Neuron (in vitro differentiated cells): ENCODE measurements around the gene TPD52L1.
"Not testable (repeated sequence)": the region's sequence is repeated elsewhere in the genome, so short reads cannot be mapped to it uniquely, and the experiment has no call there.

ENCODE experiments used
- H2AFZ ChIP-seq: one replicate; pipeline ENCODE4 v1.6.1; 2013; ENCODE audit warnings: low read depth, mild to moderate bottlenecking, inconsistent platforms, low read length, moderate library complexity
- H3K27me3 ChIP-seq: one replicate; pipeline ENCODE4 v1.6.1; 2013; ENCODE audit warnings: low read length; ENCODE audit not compliant: insufficient read depth
- H3K36me3 ChIP-seq: one replicate; pipeline ENCODE4 v1.6.1; 2013; ENCODE audit warnings: low read length; ENCODE audit not compliant: insufficient read depth
- H3K4me1 ChIP-seq: one replicate; pipeline ENCODE4 v1.6.1; 2013; ENCODE audit warnings: low read length; ENCODE audit not compliant: insufficient read depth
- H3K4me3 ChIP-seq: 2 replicates; pipeline ENCODE4 v1.5.1; 2013; ENCODE audit warnings: mild to moderate bottlenecking, low read length, moderate library complexity
- H3K9me3 ChIP-seq: one replicate; pipeline ENCODE4 v1.6.1; 2013; ENCODE audit warnings: low read length

Gene TPD52L1

DNA sequence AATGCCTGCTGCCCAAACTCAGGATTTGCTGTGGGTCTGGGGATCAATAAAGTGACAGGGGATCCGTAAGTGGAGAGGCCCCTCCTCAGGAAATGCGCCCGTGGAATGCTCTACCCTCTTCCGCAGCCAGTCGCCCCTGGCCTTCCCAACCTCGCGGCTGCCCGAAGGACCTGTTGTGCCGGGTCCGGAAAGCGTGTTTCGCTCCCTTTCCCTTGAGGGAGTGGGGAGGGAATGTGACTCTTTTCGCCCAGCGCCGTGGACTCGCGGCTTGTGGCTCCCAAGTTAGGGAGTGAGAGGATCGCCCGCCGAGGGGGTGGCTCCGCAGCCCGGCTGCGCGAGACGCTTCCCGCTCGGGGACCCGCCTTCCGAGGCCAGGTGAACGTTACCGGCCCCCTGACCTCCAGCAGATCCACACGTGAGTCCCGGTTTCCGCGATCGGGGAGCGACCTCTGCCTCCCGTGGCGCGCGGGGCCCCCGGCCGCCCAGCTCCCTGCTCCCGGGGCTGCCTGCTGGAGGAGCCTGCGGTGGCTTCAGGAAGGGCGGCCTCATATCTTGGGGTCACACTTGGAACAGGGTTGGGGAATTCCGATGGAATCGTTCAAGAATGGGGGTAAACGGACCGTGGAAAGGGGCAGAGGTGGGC is 666 bp downstream of the TPD52L1 start:
- peaks cover 27% of the 10 kb centered on the region for H3K27me3 ChIP-seq
- peak overlapping the region; percentile 43 for H3K4me3 ChIP-seq
- no peaks in the 10 kb centered on the region for H3K36me3 ChIP-seq
- H3K9me3 ChIP-seq, result no peaks in the 10 kb centered on the region
- H2AFZ ChIP-seq, result peak overlapping the region; percentile 75
- peaks cover 12% of the 10 kb centered on the region for H3K4me1 ChIP-seq

DNA sequence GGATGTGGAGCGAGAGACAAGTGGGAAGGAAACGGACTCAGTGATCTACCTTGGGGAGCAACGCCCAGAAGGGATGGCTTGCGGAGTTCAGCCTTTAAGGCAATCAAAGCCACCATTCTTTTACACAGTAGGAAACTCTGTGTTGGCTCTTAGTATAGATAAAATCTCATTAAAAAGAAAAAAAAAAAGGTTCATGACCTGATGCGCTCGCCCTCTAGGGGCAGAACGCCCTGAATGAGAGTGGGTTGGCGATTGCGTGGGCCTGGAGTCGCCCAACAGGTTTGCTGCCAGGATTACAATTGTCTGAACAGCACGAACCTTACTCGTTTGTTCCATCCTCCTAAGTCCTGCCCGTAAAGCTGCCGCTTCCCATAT is 1.2 kb downstream of the TPD52L1 start:
- peak overlapping the region; percentile 75 for H2AFZ ChIP-seq
- H3K9me3 ChIP-seq, result no peaks in the 10 kb centered on the region
- peaks cover 27% of the 10 kb centered on the region for H3K27me3 ChIP-seq
- H3K4me3 ChIP-seq, result no peak overlapping the region
- H3K36me3 ChIP-seq, result no peaks in the 10 kb centered on the region
- H3K4me1 ChIP-seq, result peaks cover 12% of the 10 kb centered on the region

DNA sequence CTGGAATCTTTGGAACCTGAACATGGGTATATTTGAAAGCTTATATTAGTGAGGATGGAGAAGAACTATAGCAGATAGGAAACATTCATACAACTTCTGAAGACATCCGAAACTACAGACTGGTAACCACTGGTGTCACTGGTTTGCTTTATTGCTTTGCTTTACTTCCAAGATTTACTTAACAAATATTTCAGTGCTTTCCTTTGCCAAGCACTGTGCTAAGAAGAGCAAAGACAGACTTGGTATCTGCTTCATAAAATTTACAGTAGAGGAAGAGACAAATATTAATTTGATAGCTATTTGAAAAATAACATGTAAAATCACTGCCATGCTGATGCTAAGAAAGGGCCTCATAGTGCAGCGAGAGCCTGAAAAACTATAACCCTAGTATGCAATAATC is 1.8 kb downstream of the TPD52L1 start:
- Histone ChIP-seq H3K36me3 (no peaks in the 10 kb centered on the region), H3K27me3 (peaks cover 27% of the 10 kb centered on the region), H3K9me3 (no peaks in the 10 kb centered on the region), H3K4me3 (no peak overlapping the region), H3K4me1 (peaks cover 12% of the 10 kb centered on the region), H2AFZ (no peak overlapping the region)

DNA sequence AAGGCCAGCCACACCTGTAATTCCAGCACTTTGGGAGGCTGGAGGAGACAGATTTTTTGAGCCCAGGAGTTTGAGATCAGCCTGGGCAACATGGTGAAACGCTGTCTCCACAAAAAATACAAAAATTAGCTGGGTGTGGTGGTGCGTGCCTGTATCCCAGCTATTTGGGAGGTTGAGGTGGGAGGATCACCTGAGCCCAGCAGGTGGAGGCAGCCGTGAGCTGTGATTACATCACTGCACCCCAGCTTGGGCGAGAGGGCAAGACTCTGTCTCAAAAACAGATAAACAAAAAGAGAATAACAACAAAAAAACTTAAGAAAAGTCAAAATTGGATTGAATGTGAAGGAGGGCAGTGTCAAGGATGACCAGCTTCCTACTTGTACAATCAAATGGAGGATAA is 2.9 kb downstream of the TPD52L1 start:
- Histone ChIP-seq H2AFZ (no peak overlapping the region), H3K4me1 (peaks cover 12% of the 10 kb centered on the region), H3K4me3 (no peak overlapping the region), H3K27me3 (peaks cover 27% of the 10 kb centered on the region), H3K36me3 (no peaks in the 10 kb centered on the region), H3K9me3 (no peaks in the 10 kb centered on the region)

DNA sequence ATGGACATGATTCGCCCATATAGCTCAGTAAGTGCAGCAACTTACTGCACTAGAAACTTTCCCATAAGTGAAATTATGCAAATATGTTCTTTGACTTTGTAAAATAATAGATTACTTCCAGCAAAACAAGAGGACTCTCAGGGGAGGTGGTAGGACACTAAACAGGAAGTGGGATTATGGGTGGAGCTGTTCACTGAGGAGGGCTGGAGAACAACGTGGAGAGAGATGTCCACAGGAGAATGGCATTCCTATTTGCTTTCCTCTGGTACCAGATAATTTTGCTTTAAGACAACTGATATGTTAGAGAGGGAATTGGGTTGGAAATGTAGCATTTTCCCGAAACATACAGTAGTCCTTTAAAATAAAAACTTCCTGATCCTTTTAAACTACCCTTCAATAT is 3.7 kb downstream of the TPD52L1 start:
- H3K4me1 ChIP-seq, result peaks cover 12% of the 10 kb centered on the region
- H2AFZ ChIP-seq, result no peak overlapping the region
- no peaks in the 10 kb centered on the region for H3K9me3 ChIP-seq
- H3K36me3 ChIP-seq, result no peaks in the 10 kb centered on the region
- no peak overlapping the region for H3K4me3 ChIP-seq
- peaks cover 27% of the 10 kb centered on the region for H3K27me3 ChIP-seq

DNA sequence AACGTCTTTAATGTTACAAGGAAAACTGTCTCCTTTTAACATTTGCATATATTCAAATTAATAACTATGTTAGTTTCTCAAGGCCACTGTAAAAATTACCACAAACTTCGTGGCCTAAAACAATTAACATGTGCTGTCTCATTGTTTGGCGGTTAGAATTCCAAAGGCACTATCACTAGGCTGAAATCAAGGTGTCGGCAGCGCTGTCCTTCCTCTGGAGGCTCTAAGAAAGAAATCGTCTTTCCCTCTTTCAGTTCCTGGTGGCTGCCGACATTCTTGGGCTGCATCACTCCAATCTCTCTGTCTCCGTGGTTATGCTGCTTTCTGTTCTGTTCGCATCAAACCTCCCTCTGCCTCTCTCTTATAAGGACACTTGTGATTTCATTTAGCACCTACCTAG is 4.2 kb downstream of the TPD52L1 start:
- no peak overlapping the region for H2AFZ ChIP-seq
- H3K27me3 ChIP-seq, result peaks cover 25% of the 10 kb centered on the region
- H3K4me1 ChIP-seq, result peaks cover 12% of the 10 kb centered on the region
- H3K4me3 ChIP-seq, result no peak overlapping the region
- H3K9me3 ChIP-seq, result no peaks in the 10 kb centered on the region
- H3K36me3 ChIP-seq, result no peaks in the 10 kb centered on the region

DNA sequence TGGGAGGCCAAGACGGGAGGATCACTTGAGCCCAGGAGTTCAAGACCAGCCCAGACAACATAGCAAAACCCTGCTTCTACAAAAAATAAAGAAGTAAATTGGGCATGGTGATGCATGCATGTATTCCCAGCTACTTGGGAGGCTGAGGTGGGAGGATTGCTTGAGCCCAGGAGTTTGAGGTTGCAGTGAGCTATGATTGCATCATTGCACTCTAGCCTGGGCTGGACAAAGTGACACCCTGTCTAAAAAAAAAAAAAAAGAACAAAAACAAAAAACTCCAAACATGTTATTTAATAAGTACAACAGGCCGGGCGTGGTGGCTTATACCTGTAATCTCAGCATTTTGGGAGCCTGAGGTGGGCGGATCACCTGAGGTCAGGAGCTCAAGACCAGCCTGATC is 9.8 kb downstream of the TPD52L1 start:
- not testable (repeated sequence) for H3K36me3 ChIP-seq

DNA sequence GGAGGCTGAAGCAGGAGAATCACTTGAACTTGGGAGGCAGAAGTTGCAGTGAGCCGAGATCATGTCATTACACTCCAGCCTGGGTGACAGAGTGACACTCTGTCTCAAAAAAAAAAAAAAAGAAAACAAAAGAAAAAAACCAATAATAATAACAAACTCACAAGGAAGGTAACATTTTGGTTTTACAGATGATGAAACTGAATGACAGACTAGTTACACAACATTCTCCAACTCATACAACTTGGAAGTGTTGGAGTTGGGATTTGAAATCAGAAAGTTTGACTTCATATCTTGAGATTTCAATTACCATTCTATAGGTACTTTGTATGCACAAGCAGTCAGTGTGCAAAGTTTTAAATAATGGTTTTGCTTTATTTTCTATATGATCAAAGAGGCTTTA is 10.2 kb downstream of the TPD52L1 start:
- Histone ChIP-seq H3K27me3 (no peaks in the 10 kb centered on the region), H2AFZ (no peak overlapping the region), H3K4me1 (no peaks in the 10 kb centered on the region), H3K36me3 (no peaks in the 10 kb centered on the region), H3K4me3 (no peak overlapping the region), H3K9me3 (no peaks in the 10 kb centered on the region)

More for the DNA sequence above, 9.8 kb downstream of the TPD52L1 start:
- not testable (repeated sequence) for H3K4me3 ChIP-seq, H3K4me1 ChIP-seq, H3K27me3 ChIP-seq, H3K9me3 ChIP-seq, H2AFZ ChIP-seq

DNA sequence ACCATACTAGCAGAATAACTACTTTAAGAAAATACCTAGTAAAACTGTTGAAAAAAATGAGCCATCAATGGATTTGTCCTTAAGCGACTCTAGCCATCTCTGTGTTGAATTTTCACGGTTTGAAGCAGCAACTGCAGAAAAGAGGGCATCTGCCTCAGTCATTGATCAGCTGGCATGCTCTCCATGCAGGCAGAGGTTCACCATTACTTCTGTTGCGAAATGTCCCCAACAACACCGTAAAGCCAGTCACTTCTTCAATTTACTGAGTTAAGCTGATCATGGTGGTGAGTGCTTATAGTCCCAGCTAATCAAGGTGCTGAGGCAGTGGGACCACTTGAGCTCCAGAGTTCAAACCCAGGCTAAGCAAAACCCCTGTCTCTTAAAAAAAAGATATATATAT is 11.1 kb downstream of the TPD52L1 start:
- Histone ChIP-seq H3K36me3 (no peaks in the 10 kb centered on the region), H3K9me3 (no peaks in the 10 kb centered on the region), H3K4me1 (no peaks in the 10 kb centered on the region), H3K27me3 (no peaks in the 10 kb centered on the region), H3K4me3 (no peak overlapping the region), H2AFZ (no peak overlapping the region)

DNA sequence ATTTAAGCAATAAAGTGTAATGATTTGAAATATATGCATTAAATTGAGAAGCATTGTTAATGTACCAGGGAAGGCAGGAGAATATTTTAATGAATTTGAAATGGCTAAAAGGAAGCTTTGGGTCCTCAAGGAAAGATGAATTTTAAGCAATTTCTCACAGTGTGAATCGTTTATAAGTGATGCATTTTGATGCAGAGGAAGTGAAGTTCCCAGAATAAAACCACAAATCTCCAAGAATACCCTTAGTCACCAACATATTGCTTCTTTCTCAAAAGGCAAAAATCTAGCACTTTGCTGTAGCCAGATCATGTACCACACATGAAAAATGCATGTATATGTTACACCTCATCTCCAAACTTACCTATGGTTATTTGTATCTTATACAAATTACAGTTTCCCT is 11.7 kb downstream of the TPD52L1 start:
- Histone ChIP-seq H3K4me1 (no peaks in the 10 kb centered on the region), H3K36me3 (no peaks in the 10 kb centered on the region), H3K27me3 (no peaks in the 10 kb centered on the region), H3K4me3 (no peak overlapping the region), H2AFZ (no peak overlapping the region), H3K9me3 (no peaks in the 10 kb centered on the region)

DNA sequence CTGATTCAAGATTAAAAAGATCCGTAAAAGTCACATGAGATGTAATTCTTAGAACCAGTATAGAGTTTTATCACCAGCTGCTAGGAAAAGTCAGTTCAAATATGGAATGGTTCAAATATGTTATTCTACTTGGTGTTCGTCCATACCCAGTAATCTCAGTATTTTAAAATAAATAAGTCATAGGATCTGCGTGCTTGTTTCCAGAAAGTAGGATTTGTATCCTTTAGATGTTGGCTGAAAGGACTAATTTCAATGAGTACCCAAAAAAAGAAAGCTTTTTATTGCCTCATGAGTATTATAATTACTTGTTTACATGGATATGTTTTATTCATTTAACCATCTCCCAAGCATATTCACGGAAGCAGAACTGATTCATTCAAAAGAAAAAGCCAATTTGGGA is 12.2 kb downstream of the TPD52L1 start:
- Histone ChIP-seq H3K4me1 (no peaks in the 10 kb centered on the region), H3K27me3 (no peaks in the 10 kb centered on the region), H2AFZ (no peak overlapping the region), H3K36me3 (no peaks in the 10 kb centered on the region), H3K9me3 (no peaks in the 10 kb centered on the region), H3K4me3 (no peak overlapping the region)

DNA sequence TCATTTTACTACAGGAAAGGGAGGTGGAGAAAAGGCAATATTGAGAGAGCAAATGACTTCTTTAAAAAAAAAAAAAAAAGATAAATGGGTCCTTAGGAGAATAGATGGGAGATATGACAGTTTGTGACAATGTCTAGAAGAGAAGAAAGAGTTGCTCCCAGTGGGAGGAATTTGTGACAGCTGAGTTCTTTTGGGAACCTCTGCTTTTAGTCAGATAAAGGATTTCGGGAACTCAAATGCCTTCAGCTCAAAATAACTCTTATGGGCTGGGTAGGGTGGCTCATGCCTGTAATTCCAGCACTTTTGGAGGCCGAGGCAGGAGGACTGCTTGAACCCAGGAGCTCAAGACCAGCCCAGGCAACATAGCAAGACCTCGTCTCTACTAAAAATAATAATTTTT is 13.1 kb downstream of the TPD52L1 start:
- no peak overlapping the region for H3K4me3 ChIP-seq
- H3K36me3 ChIP-seq, result no peaks in the 10 kb centered on the region
- no peaks in the 10 kb centered on the region for H3K4me1 ChIP-seq
- H3K9me3 ChIP-seq, result no peaks in the 10 kb centered on the region
- peaks cover 2% of the 10 kb centered on the region for H3K27me3 ChIP-seq
- H2AFZ ChIP-seq, result no peak overlapping the region

DNA sequence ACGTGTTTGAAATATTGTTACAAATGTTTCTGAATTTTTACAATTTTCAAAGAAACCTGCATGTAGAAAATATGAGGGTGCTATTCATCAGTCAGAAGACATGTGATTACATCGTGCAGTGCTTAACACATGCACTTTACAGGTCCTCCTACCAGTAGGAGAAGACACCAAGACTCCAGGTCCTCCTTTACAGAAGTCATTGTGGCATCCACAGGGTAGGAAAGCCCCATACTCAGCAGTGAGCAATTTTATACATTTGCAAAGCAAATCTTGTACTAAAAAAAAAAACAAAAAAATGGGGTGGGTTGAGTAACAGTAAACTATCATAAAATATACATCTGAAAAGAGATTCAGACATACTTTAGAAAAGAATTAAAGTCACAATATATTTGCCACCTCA is 14.0 kb downstream of the TPD52L1 start:
- Histone ChIP-seq H3K4me3 (no peak overlapping the region), H3K36me3 (no peaks in the 10 kb centered on the region), H3K4me1 (no peaks in the 10 kb centered on the region), H2AFZ (no peak overlapping the region), H3K9me3 (no peaks in the 10 kb centered on the region), H3K27me3 (peaks cover 2% of the 10 kb centered on the region)

DNA sequence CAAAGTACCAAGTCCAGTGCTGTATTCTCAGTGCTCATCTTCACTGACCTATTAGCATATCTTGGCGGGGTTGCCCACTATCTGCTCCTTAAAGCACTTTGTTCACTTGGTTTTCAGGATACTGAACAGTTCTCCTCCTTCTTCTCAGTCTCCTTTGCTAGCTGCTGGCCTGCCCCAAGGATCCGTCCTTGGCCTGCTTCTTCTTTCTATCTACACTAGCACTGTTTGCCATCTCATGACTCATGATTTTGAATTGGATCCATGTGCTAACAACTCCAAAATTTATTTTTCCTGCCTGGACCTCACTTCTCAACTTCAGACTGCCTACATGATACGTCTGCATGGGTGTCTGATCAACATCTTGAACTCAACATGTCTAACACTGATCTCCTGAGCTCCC is 15.5 kb downstream of the TPD52L1 start:
- Histone ChIP-seq H3K4me3 (no peak overlapping the region), H3K36me3 (no peaks in the 10 kb centered on the region), H3K9me3 (no peaks in the 10 kb centered on the region), H3K27me3 (peaks cover 4% of the 10 kb centered on the region), H3K4me1 (no peaks in the 10 kb centered on the region), H2AFZ (no peak overlapping the region)
